Activated CD8-positive, alpha-beta T cell treated with anti-CD3 and anti-CD28 coated beads for 36 hours (primary cell): ENCODE measurements around the gene BTG1. TPM values are rescaled to one million over a fixed set of nuclear protein-coding genes. Genes with fewer than 3 reads are reported as not detected.
A peak's percentile ranks its signal among the peaks of the same experiment; 100 is the strongest.

Experiments used
- ATAC-seq: fragments of 200-7000 bp; cut with Tn5 transposase; one replicate; pipeline ENCODE4 v1.10.0; 2021; ENCODE audit warnings: mild to moderate bottlenecking, moderate library complexity
- CTCF ChIA-PET: fragments of 350-600 bp; sonication (Branson Sonifier 250); formaldehyde crosslinking; loops from one replicate; lab custom pipeline; 2021; ENCODE audit warnings: antibody characterized with exemption; lab: Charles Lee
- POLR2A ChIA-PET: fragments of 350-600 bp; sonication (Branson Sonifier 250); formaldehyde crosslinking; loops from one replicate; lab custom pipeline; 2021; ENCODE audit warnings: antibody characterized with exemption; lab: Charles Lee
- DNase-seq: peaks from one replicate; pipeline ENCODE4 v3.0.0-alpha.2; 2020
- H3K27ac Mint-ChIP-seq: one replicate; pipeline ENCODE4 v1.8.0; 2021; ENCODE audit warnings: mild to moderate bottlenecking, mixed read lengths
- H3K27me3 Mint-ChIP-seq: one replicate; pipeline ENCODE4 v1.8.0; 2021; ENCODE audit warnings: mixed read lengths
- H3K36me3 Mint-ChIP-seq: one replicate; pipeline ENCODE4 v1.8.0; 2021; ENCODE audit warnings: low read depth, mixed read lengths
- H3K4me1 Mint-ChIP-seq: one replicate; pipeline ENCODE4 v1.8.0; 2021; ENCODE audit warnings: low read depth, mixed read lengths
- H3K4me3 Mint-ChIP-seq: one replicate; pipeline ENCODE4 v1.8.0; 2021; ENCODE audit warnings: mild to moderate bottlenecking, moderate library complexity, mixed read lengths
- H3K9me3 Mint-ChIP-seq: one replicate; pipeline ENCODE4 v1.8.0; 2021; ENCODE audit warnings: mixed read lengths
- CTCF ChIP-seq: fragments of 200-600 bp; IDR thresholded peaks from one replicate; pipeline ENCODE4 v1.8.0; 2022; ENCODE audit warnings: antibody characterized with exemption, mild to moderate bottlenecking
- intact Hi-C: fragments of 100-400 bp; cut with micrococcal nuclease; formaldehyde crosslinking; loops from one replicate; pipeline ENCODE4 v1.10.0; 2022
- total RNA-seq, 2 experiments: library from RNA; stranded (reverse); gene quantifications; one replicate each; pipeline ENCODE4 v1.2.3, GENCODE V29; 2021

The BTG1 gene
- total RNA-seq, 2 experiments from 2014 or later = 197 to 200 TPM

- Mint-ChIP-seq H3K4me1 (peaks cover 21% of the 10 kb centered on the region), H3K36me3 (peaks cover 73% of the 10 kb centered on the region), H3K27me3 (no peaks in the 10 kb centered on the region), H3K9me3 (no peaks in the 10 kb centered on the region), H3K27ac (peak overlapping the region; percentile 95), H3K4me3 (peak overlapping the region; percentile 97)
- POLR2A ChIA-PET = interaction anchor here (0.6 to 6.5 kb wide), 27 partner anchors 8 to 448 kb away, joined by 3 to 105 read pairs (median 5); no protein-coding TSS in a partner anchor
- TF ChIP-seq CTCF = no peak
- intact Hi-C loops = loop anchor here (2.0 to 5.0 kb wide), 2 partner anchors 41 to 62 kb away; no protein-coding TSS in a partner anchor
- no peak for DNase-seq
- no peak for ATAC-seq
- CTCF ChIA-PET = interaction anchor here (1.3 to 4.1 kb wide), 5 partner anchors 9 to 765 kb away, joined by 3 to 20 read pairs (median 8); no protein-coding TSS in a partner anchor
These were observed 1.0 kb upstream of the BTG1 start for GRCh38 chr12:92146497-92147224.

- no peaks in the 10 kb centered on the region for H3K27me3 Mint-ChIP-seq
- intact Hi-C loops = loop anchor here (2.0 to 5.0 kb wide), 2 partner anchors 42 to 261 kb away; no protein-coding TSS in a partner anchor
- no peak for TF ChIP-seq CTCF
- H3K4me1 Mint-ChIP-seq = peaks cover 21% of the 10 kb centered on the region
- H3K27ac Mint-ChIP-seq = peak overlapping the region; percentile 94
- H3K4me3 Mint-ChIP-seq = peak overlapping the region; percentile 97
- DNase-seq (no peak), ATAC-seq (no peak)
- POLR2A ChIA-PET = interaction anchor here (0.6 to 6.5 kb wide), 46 partner anchors 9 to 763 kb away, joined by 3 to 105 read pairs (median 5); no protein-coding TSS in a partner anchor
- no peaks in the 10 kb centered on the region for H3K9me3 Mint-ChIP-seq
- H3K36me3 Mint-ChIP-seq = peaks cover 76% of the 10 kb centered on the region
- CTCF ChIA-PET = interaction anchor here (0.6 to 4.1 kb wide), 16 partner anchors 8 to 764 kb away, joined by 3 to 20 read pairs (median 4); no protein-coding TSS in a partner anchor
These were observed 240 bp downstream of the BTG1 start for GRCh38 chr12:92145481-92145730.

DNA sequence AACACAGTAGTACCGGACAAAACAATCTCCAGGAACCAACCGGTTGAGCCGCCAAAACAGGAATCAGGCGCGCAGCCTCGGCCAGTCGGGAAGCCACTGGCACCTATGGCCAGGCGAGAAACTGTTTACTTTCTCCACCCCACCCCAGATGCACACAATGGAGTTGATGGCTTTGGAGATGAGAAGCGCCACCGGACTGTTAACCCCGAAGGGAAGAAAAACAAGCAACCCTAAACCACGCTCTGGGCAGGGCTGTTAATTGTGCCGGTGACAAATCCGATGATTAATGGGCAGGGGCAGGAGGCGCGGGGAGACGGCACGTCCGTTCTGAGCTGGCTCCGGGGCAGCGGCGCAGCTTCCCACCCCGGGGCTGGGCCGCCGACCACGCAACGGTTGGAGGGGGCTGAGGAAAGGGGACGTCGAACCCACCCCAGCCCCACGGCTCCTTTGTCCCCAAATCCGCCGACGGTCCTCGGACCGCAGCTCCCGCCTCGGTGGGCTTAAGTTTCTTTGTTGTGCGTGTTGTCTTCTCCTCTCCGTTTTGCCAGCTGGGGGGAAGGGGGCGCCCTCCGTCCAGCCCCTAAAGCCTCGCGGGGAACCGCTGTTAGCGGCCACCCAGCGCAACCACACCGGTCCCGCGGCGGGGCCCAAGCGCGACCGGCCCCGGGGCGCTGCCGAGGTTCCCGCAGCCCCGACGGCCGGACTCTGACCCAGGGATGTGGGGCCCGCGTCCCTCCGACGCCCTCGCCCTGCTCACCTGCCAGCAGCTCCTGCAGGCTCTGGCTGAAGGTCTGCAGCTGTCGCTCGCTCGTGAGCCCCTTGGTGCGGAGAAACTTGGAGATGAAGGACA is 790 bp downstream of the BTG1 start:
- no peaks in the 10 kb centered on the region for H3K9me3 Mint-ChIP-seq
- peak overlapping the region; percentile 97 for H3K4me3 Mint-ChIP-seq
- peak overlapping the region; percentile 94 for H3K27ac Mint-ChIP-seq
- intact Hi-C loops = loop anchor here (2.0 to 5.0 kb wide), 5 partner anchors 42 to 763 kb away; no protein-coding TSS in a partner anchor
- ChIA-PET CTCF (interaction anchor here (0.6 to 4.1 kb wide), 22 partner anchors 8 to 763 kb away, joined by 3 to 20 read pairs (median 4); no protein-coding TSS in a partner anchor), POLR2A (interaction anchor here (0.6 to 6.5 kb wide), 57 partner anchors 9 to 762 kb away, joined by 3 to 105 read pairs (median 5); no protein-coding TSS in a partner anchor)
- no peaks in the 10 kb centered on the region for H3K27me3 Mint-ChIP-seq
- peaks cover 79% of the 10 kb centered on the region for H3K36me3 Mint-ChIP-seq
- peak; percentile 62 for DNase-seq
- no peak for TF ChIP-seq CTCF
- H3K4me1 Mint-ChIP-seq = peaks cover 18% of the 10 kb centered on the region
- peak; percentile 0 for ATAC-seq

DNA sequence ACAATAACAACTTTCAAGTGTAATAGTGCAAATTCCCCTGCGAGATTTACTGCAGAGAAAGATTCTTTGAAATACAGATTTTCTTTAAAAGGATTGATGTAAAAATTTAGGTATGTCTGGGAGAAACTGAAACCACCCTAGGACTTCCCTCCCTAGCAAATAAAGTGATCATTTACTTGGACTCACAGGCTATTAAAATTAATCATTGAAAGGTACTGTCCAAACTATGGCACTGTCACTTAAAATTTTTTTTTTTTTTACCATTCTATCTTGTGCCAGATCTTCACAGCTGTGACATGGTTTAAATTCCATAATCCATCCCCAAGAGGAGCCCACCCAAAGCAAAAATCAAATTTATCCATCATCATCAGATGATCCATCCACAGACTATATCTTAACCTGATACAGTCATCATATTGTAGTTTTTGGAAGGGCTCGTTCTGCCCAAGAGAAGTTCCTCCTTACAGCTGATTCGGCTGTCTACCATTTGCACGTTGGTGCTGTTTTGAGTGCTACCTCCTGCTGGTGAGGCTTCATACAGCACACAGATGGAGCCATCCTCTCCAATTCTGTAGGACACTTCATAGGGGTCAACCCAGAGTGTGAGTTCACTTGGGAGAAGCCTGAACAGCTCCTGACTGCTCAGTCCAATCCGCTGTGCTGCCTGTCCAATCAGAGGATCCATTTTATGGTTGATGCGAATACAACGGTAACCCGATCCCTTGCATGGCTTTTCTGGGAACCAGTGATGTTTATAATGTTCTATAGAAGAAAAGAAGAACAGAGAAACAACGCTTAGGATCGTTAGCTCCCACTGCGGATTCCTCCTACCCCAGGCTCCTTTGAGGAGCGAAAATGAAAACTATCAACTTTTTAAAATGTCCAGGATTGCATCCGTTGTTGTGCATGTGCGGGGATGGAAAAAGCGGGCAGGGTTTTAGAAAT is 1.7 kb downstream of the BTG1 start:
- POLR2A ChIA-PET = interaction anchor here (0.6 to 6.5 kb wide), 40 partner anchors 9 to 610 kb away, joined by 3 to 105 read pairs (median 5); no protein-coding TSS in a partner anchor
- DNase-seq = peak; percentile 83
- Mint-ChIP-seq H3K27me3 (no peaks in the 10 kb centered on the region), H3K27ac (peak overlapping the region; percentile 94), H3K4me3 (peak overlapping the region; percentile 97), H3K36me3 (peaks cover 80% of the 10 kb centered on the region), H3K4me1 (peaks cover 14% of the 10 kb centered on the region), H3K9me3 (no peaks in the 10 kb centered on the region)
- CTCF ChIA-PET = interaction anchor here (0.6 to 4.1 kb wide), 20 partner anchors 9 to 762 kb away, joined by 3 to 20 read pairs (median 3); no protein-coding TSS in a partner anchor
- peak; percentile 65 for TF ChIP-seq CTCF
- peak; percentile 36 for ATAC-seq
- intact Hi-C loops = loop anchor here (2.0 to 5.0 kb wide), 4 partner anchors 263 to 762 kb away; no protein-coding TSS in a partner anchor
